Measurements from ENCODE around the gene GNA15. TPM values are rescaled to one million over a fixed set of nuclear protein-coding genes. Genes with fewer than 3 reads are reported as not detected.

Gene GNA15
- total RNA-seq, 1 experiment from 2014 or later, result not detected

DNA sequence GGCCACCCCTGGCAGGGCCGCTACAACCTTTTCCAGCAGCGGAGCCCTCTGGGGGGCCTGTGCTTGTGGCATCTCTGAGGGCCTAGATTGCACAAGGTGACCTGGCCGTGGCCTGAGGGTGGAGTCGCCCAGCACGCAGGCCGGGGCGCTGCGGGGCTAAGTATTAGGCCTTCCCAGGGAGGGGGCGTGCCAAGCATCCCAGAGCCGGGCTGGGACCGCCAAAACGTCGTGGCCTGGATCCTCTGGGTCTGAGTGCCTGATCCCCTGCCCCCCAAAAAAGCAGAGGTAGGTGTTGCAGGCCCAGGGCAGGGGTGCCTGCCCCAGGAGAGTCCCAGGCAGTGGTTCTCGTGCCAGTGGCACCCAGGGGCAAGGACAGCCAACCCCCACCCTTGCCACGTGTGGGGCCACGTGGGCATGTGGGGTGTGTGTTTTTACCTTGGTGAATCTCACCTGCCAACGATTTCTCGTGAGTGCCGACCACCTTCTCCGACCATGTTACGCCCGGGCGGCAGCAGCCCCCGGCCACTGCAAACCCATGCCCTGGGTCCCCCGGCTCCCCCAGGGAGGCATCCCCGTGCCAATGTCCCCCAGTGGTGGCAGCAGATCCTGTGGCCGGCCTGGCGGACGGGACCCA lies 12.6 kb upstream of the GNA15 start:
- H3K9ac ChIP-seq (ENCODE audit: low read length), result no peak overlapping the region
- H4K20me1 ChIP-seq (ENCODE audit: insufficient read depth, low read depth, low read length), result no peaks in the 10 kb centered on the region
- no peaks in the 10 kb centered on the region for H3K9me2 ChIP-seq (replicated peaks; ENCODE audit: insufficient read depth, low read length)
- H3K27ac ChIP-seq (ENCODE audit: low read length), result no peak overlapping the region
- H3K9me3 ChIP-seq (ENCODE audit: low read length), result no peaks in the 10 kb centered on the region
- no peak overlapping the region for H3K4me2 ChIP-seq (ENCODE audit: low read depth, low read length, poor library complexity, severe bottlenecking)
- H3K27me3 ChIP-seq (ENCODE audit: low read length), result no peaks in the 10 kb centered on the region
- no peak overlapping the region for H2AFZ ChIP-seq (ENCODE audit: low read length)
- H3K36me3 ChIP-seq (ENCODE audit: insufficient read depth, low read length), result no peaks in the 10 kb centered on the region
- no peaks in the 10 kb centered on the region for H3K79me2 ChIP-seq (ENCODE audit: low read length)
- no peak overlapping the region for H3K4me3 ChIP-seq (ENCODE audit: low read length)
- no peaks in the 10 kb centered on the region for H3K4me1 ChIP-seq (ENCODE audit: low read length)
- DNase-seq, result no peak

DNA sequence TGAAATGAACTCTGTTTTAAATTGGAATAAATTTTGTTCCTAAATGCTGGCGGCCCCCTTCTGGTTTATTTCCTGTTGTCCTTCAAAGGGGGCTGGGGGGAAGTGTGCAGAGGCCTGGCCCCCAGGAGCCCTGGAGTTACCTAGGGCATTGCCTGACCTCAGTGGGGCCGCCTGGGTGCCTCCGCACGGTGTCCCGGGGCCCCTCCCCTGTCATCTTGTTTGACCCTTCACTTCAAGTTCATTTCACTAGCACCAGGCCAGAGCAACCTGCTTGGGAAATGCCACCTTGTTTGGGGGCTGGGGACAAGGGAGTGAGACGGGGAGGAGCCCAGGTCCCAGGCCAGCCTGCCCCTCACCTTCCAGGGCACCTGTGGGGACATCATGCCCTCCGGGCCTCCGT lies 11.9 kb upstream of the GNA15 start:
- Histone ChIP-seq H3K9me3 (ENCODE audit: low read length) (no peaks in the 10 kb centered on the region), H3K27ac (ENCODE audit: low read length) (no peak overlapping the region), H4K20me1 (ENCODE audit: insufficient read depth, low read depth, low read length) (no peaks in the 10 kb centered on the region), H3K79me2 (ENCODE audit: low read length) (no peaks in the 10 kb centered on the region), H3K4me1 (ENCODE audit: low read length) (no peaks in the 10 kb centered on the region), H3K9me2 (replicated peaks; ENCODE audit: insufficient read depth, low read length) (no peaks in the 10 kb centered on the region), H2AFZ (ENCODE audit: low read length) (no peak overlapping the region), H3K27me3 (ENCODE audit: low read length) (no peaks in the 10 kb centered on the region), H3K4me2 (ENCODE audit: low read depth, low read length, poor library complexity, severe bottlenecking) (no peak overlapping the region), H3K36me3 (ENCODE audit: insufficient read depth, low read length) (no peaks in the 10 kb centered on the region), H3K4me3 (ENCODE audit: low read length) (no peak overlapping the region), H3K9ac (ENCODE audit: low read length) (no peak overlapping the region)
- no peak for DNase-seq

DNA sequence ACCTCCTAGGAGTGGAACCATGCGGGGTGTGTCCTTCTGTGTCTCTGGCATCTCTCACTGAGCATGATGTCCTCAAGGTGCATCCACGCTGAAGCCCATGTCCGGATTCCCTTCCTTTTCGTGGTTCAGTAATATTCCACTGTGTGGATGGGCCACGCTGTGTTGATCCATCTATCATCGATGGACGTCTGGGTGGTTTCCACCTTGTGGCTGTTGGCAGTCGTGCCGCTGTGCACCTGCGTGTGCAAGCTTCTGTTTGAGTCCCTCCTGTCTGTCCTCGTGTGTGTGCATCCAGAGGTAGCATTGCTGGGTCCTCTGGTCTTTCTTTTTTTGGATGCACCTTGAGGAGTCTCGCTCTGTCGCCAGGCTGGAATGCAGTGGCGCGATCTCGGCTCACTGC lies 11.2 kb upstream of the GNA15 start:
- H2AFZ ChIP-seq (ENCODE audit: low read length), result no peak overlapping the region
- H4K20me1 ChIP-seq (ENCODE audit: insufficient read depth, low read depth, low read length), result no peaks in the 10 kb centered on the region
- no peaks in the 10 kb centered on the region for H3K9me3 ChIP-seq (ENCODE audit: low read length)
- no peak overlapping the region for H3K4me3 ChIP-seq (ENCODE audit: low read length)
- H3K9ac ChIP-seq (ENCODE audit: low read length), result no peak overlapping the region
- no peaks in the 10 kb centered on the region for H3K9me2 ChIP-seq (replicated peaks; ENCODE audit: insufficient read depth, low read length)
- no peak for DNase-seq
- H3K27ac ChIP-seq (ENCODE audit: low read length), result no peak overlapping the region
- no peaks in the 10 kb centered on the region for H3K4me1 ChIP-seq (ENCODE audit: low read length)
- no peak overlapping the region for H3K4me2 ChIP-seq (ENCODE audit: low read depth, low read length, poor library complexity, severe bottlenecking)
- no peaks in the 10 kb centered on the region for H3K36me3 ChIP-seq (ENCODE audit: insufficient read depth, low read length)
- no peaks in the 10 kb centered on the region for H3K27me3 ChIP-seq (ENCODE audit: low read length)
- no peaks in the 10 kb centered on the region for H3K79me2 ChIP-seq (ENCODE audit: low read length)

DNA sequence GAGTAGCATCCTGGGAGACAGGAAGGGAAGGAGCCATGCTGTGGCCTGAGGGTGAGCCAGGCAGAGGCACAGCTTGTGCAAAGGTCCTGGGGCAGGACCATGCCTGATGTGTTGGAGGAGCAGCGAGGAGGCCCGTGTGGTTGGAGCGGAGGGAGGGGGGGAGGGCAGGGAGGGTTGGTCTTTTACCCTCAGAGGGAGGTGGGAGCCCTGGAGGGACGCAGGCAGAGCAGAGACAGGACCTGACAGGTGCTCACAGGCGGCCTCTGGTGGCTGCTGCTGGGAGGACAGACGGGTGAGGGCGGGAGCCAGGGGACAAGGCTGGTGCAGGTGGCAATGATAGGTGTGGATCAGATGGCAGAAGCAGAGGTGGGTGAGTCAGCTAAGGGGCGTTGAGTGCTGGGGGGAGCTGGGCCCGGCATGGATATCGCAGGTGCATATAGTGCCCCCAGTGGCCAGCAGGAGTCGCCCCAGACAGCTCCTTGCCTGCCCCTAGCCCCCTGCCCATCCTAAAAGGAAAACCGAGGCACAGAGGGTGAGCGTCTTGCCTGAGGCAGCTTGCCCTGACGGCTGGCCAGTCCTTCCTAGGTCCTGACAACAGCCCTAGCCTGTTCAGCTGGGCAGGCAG lies 9.8 kb upstream of the GNA15 start:
- no peaks in the 10 kb centered on the region for H3K79me2 ChIP-seq (ENCODE audit: low read length)
- H3K27me3 ChIP-seq (ENCODE audit: low read length), result no peaks in the 10 kb centered on the region
- H3K9ac ChIP-seq (ENCODE audit: low read length), result no peak overlapping the region
- H3K9me2 ChIP-seq (replicated peaks; ENCODE audit: insufficient read depth, low read length), result no peaks in the 10 kb centered on the region
- H3K4me3 ChIP-seq (ENCODE audit: low read length), result no peak overlapping the region
- H4K20me1 ChIP-seq (ENCODE audit: insufficient read depth, low read depth, low read length), result no peaks in the 10 kb centered on the region
- peak; percentile 86 for DNase-seq
- no peaks in the 10 kb centered on the region for H3K4me1 ChIP-seq (ENCODE audit: low read length)
- H3K27ac ChIP-seq (ENCODE audit: low read length), result no peak overlapping the region
- H2AFZ ChIP-seq (ENCODE audit: low read length), result no peak overlapping the region
- no peaks in the 10 kb centered on the region for H3K36me3 ChIP-seq (ENCODE audit: insufficient read depth, low read length)
- H3K9me3 ChIP-seq (ENCODE audit: low read length), result no peaks in the 10 kb centered on the region
- H3K4me2 ChIP-seq (ENCODE audit: low read depth, low read length, poor library complexity, severe bottlenecking), result no peak overlapping the region

DNA sequence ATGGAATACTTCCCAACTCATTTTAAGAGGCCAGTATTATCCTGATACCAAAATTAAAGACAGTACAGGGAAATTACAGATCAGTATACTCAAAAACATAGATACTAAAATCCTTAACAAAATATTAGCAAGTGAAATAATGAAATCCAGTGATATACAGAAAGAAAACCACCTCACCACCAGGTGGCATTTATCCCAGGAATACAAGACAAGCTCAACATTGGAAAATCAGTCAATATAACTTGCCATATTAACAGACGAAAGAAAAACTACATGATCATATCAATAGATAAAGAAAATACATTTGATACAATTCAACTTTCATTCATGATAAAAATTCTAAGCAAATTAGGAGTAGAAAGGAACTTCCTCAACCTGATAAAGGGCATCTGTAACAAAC lies 6.7 kb upstream of the GNA15 start:
- no peaks in the 10 kb centered on the region for H3K9me3 ChIP-seq (ENCODE audit: low read length)
- no peak overlapping the region for H3K4me3 ChIP-seq (ENCODE audit: low read length)
- H4K20me1 ChIP-seq (ENCODE audit: insufficient read depth, low read depth, low read length), result no peaks in the 10 kb centered on the region
- no peak overlapping the region for H3K9ac ChIP-seq (ENCODE audit: low read length)
- no peaks in the 10 kb centered on the region for H3K9me2 ChIP-seq (replicated peaks; ENCODE audit: insufficient read depth, low read length)
- H2AFZ ChIP-seq (ENCODE audit: low read length), result no peak overlapping the region
- no peak overlapping the region for H3K27ac ChIP-seq (ENCODE audit: low read length)
- H3K36me3 ChIP-seq (ENCODE audit: insufficient read depth, low read length), result no peaks in the 10 kb centered on the region
- no peaks in the 10 kb centered on the region for H3K27me3 ChIP-seq (ENCODE audit: low read length)
- H3K4me1 ChIP-seq (ENCODE audit: low read length), result no peaks in the 10 kb centered on the region
- no peaks in the 10 kb centered on the region for H3K79me2 ChIP-seq (ENCODE audit: low read length)
- DNase-seq, result peak; percentile 43
- no peak overlapping the region for H3K4me2 ChIP-seq (ENCODE audit: low read depth, low read length, poor library complexity, severe bottlenecking)

DNA sequence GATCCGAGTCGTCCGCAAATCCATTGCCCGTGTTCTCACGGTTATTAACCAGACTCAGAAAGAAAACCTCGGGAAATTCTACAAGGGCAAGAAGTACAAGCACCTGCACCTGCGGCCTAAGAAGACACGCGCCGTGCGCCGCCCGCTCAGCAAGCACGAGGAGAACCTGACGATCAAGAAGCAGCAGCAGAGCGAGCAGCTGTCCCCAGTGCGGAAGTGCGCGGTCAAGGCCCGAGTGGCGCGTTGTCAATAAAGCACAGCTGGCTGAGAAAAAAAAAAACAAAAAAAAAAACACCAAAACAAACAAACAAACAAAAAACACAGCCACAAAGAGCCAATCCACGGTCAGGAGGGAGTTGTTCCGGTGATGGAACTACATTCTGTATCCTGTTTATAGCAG lies 4.7 kb upstream of the GNA15 start:
- Histone ChIP-seq H3K9ac (ENCODE audit: low read length) (no peak overlapping the region), H3K27ac (ENCODE audit: low read length) (no peak overlapping the region), H3K9me2 (replicated peaks; ENCODE audit: insufficient read depth, low read length) (no peaks in the 10 kb centered on the region), H3K9me3 (ENCODE audit: low read length) (no peaks in the 10 kb centered on the region), H2AFZ (ENCODE audit: low read length) (no peak overlapping the region), H3K79me2 (ENCODE audit: low read length) (no peaks in the 10 kb centered on the region), H4K20me1 (ENCODE audit: insufficient read depth, low read depth, low read length) (no peaks in the 10 kb centered on the region), H3K4me1 (ENCODE audit: low read length) (no peaks in the 10 kb centered on the region), H3K4me2 (ENCODE audit: low read depth, low read length, poor library complexity, severe bottlenecking) (no peak overlapping the region), H3K27me3 (ENCODE audit: low read length) (no peaks in the 10 kb centered on the region), H3K4me3 (ENCODE audit: low read length) (no peak overlapping the region), H3K36me3 (ENCODE audit: insufficient read depth, low read length) (no peaks in the 10 kb centered on the region)
- DNase-seq, result no peak

DNA sequence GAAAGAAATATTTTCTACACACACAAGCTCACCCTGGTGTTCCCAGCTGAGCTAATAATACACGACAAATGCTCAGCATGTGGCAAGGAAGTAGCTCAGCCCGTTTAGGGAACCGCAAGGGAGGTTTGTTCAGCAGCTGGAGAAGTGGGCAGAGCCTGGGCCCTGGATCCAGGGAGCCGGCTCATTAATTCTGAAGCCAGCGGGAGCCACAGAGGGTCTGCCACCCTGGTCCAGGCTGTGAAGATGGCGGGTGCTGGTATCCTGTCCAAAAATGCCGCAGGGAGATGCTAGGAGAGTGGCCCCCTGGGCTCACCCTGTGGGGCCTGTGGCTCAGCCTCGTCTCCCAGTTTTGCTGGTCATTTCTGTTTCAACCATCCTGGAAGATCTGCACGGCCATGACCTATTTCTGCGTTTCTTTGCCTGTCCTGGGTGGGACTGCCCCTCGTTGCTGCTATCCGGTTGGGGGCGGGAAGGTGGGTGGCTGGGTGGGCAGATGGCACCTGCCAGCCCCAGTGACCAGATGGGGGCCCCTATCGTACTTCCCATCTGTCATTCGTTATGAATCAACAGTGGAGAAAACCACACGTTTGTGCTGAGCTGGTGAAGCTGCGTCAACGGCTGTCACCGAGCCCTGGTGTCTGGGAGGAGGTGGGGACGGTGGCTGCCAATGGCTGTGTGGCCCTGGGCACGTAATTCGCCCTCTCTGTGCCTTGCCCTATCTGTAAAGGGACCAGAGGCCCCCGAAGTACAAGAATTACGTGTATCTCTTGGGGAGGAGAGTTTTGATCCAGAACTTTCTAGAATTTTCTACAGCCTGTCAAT lies 2.7 kb upstream of the GNA15 start:
- Histone ChIP-seq H3K4me2 (ENCODE audit: low read depth, low read length, poor library complexity, severe bottlenecking) (no peak overlapping the region), H3K9ac (ENCODE audit: low read length) (no peak overlapping the region)

DNA sequence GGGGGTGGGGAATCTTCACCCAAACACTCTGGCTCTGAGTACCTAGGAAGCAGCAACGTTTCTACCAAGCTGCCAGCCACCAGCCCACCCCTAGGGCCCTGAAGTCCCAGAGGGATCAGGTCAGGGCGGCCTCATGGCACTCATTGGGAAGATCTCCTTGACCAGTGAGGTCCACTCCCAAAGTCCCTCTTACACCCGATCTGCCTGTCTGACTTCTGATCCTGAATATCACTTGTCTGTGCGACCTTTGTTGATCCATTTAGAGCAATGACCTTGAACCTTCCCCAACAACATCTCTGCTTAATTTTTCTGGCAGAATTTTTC lies 2.1 kb upstream of the GNA15 start:
- H2AFZ ChIP-seq (ENCODE audit: low read length), result no peak overlapping the region
- DNase-seq, result no peak
- no peaks in the 10 kb centered on the region for H4K20me1 ChIP-seq (ENCODE audit: insufficient read depth, low read depth, low read length)
- no peak overlapping the region for H3K9ac ChIP-seq (ENCODE audit: low read length)
- no peak overlapping the region for H3K4me2 ChIP-seq (ENCODE audit: low read depth, low read length, poor library complexity, severe bottlenecking)
- no peaks in the 10 kb centered on the region for H3K4me1 ChIP-seq (ENCODE audit: low read length)
- no peaks in the 10 kb centered on the region for H3K36me3 ChIP-seq (ENCODE audit: insufficient read depth, low read length)
- no peaks in the 10 kb centered on the region for H3K9me3 ChIP-seq (ENCODE audit: low read length)
- H3K79me2 ChIP-seq (ENCODE audit: low read length), result no peaks in the 10 kb centered on the region
- no peaks in the 10 kb centered on the region for H3K9me2 ChIP-seq (replicated peaks; ENCODE audit: insufficient read depth, low read length)
- H3K27me3 ChIP-seq (ENCODE audit: low read length), result no peaks in the 10 kb centered on the region
- no peak overlapping the region for H3K27ac ChIP-seq (ENCODE audit: low read length)
- H3K4me3 ChIP-seq (ENCODE audit: low read length), result no peak overlapping the region

More for the DNA sequence above, 2.7 kb upstream of the GNA15 start:
- no peaks in the 10 kb centered on the region for H3K9me3 ChIP-seq (ENCODE audit: low read length)
- no peaks in the 10 kb centered on the region for H3K79me2 ChIP-seq (ENCODE audit: low read length)
- no peaks in the 10 kb centered on the region for H3K27me3 ChIP-seq (ENCODE audit: low read length)
- no peak overlapping the region for H2AFZ ChIP-seq (ENCODE audit: low read length)
- H4K20me1 ChIP-seq (ENCODE audit: insufficient read depth, low read depth, low read length), result no peaks in the 10 kb centered on the region
- H3K36me3 ChIP-seq (ENCODE audit: insufficient read depth, low read length), result no peaks in the 10 kb centered on the region
- H3K27ac ChIP-seq (ENCODE audit: low read length), result no peak overlapping the region
- no peaks in the 10 kb centered on the region for H3K9me2 ChIP-seq (replicated peaks; ENCODE audit: insufficient read depth, low read length)
- no peak overlapping the region for H3K4me3 ChIP-seq (ENCODE audit: low read length)
- H3K4me1 ChIP-seq (ENCODE audit: low read length), result no peaks in the 10 kb centered on the region
- DNase-seq, result no peak
